Keratinocyte (primary cell): Measurements from ENCODE around the gene TNFRSF25. TPM values are rescaled to one million over a fixed set of nuclear protein-coding genes. Genes with fewer than 3 reads are reported as not detected.

Experiments
- DNase-seq: peaks from one replicate; pipeline ENCODE4 v3.0.0-alpha.2; 2011; ENCODE audit warnings: low read depth, missing footprints, low spot score
- FAIRE-seq: peaks from 2 replicates; lab custom pipeline; 2011; peaks lifted over from hg19 to GRCh38; lab: Jason Lieb, UNC
- H2AFZ ChIP-seq: 2 replicates; pipeline ENCODE4 v1.6.0; 2012; ENCODE audit warnings: low read length, control low read depth, inconsistent platforms; ENCODE audit not compliant: control insufficient read depth
- H3K27ac ChIP-seq: 2 replicates; pipeline ENCODE4 v1.5.1; 2011; ENCODE audit warnings: low read length; ENCODE audit not compliant: control insufficient read depth, insufficient read depth
- H3K27me3 ChIP-seq: 3 replicates; pipeline ENCODE4 v1.6.0; 2011; ENCODE audit warnings: low read length; ENCODE audit not compliant: control insufficient read depth, insufficient read depth; ENCODE audit errors: extremely low read depth
- H3K36me3 ChIP-seq, 2 experiments: 2 replicates in 1 of 2; 3 replicates in 1 of 2; pipeline ENCODE4 v1.5.1; 2011; ENCODE audit warnings: low read length in 2 of 2, mild to moderate bottlenecking in 1 of 2; ENCODE audit not compliant: control insufficient read depth in 2 of 2, insufficient read depth in 2 of 2; ENCODE audit errors: extremely low read depth in 1 of 2
- H3K4me1 ChIP-seq: 3 replicates; pipeline ENCODE4 v1.5.1; 2011; ENCODE audit warnings: low read length; ENCODE audit not compliant: control insufficient read depth, insufficient read depth; ENCODE audit errors: extremely low read depth
- H3K4me2 ChIP-seq: 3 replicates; pipeline ENCODE4 v1.6.0; 2011; ENCODE audit warnings: low read depth, low read length; ENCODE audit not compliant: control insufficient read depth, insufficient read depth; ENCODE audit errors: extremely low read depth
- H3K4me3 ChIP-seq, 3 experiments: fragments of 200-600 bp in 1 of 3; sonication (generic) in 1 of 3; 2 replicates in 2 of 3; 3 replicates in 1 of 3; pipeline ENCODE4 v1.5.1; 2011 to 2016; ENCODE audit warnings: low read length in 3 of 3, mild to moderate bottlenecking in 3 of 3, control low read depth in 2 of 3, inconsistent platforms in 1 of 3, low read depth in 1 of 3, mixed read lengths in 1 of 3, mixed run types in 1 of 3, moderate library complexity in 1 of 3; ENCODE audit not compliant: control insufficient read depth in 2 of 3, insufficient read depth in 2 of 3; ENCODE audit errors: extremely low read depth in 1 of 3
- H3K79me2 ChIP-seq: 2 replicates; pipeline ENCODE4 v1.6.0; 2012; ENCODE audit warnings: low read length; ENCODE audit not compliant: control insufficient read depth, insufficient read depth
- H3K9ac ChIP-seq: 3 replicates; pipeline ENCODE4 v1.6.0; 2011; ENCODE audit warnings: low read length; ENCODE audit not compliant: control insufficient read depth, insufficient read depth; ENCODE audit errors: extremely low read depth
- H3K9me1 ChIP-seq: 3 replicates; pipeline ENCODE4 v1.6.0; 2011; ENCODE audit warnings: low read length; ENCODE audit not compliant: control insufficient read depth, insufficient read depth; ENCODE audit errors: extremely low read depth
- H3K9me3 ChIP-seq: 2 replicates; pipeline ENCODE4 v1.5.1; 2012; ENCODE audit warnings: low read depth, low read length; ENCODE audit not compliant: control insufficient read depth
- H4K20me1 ChIP-seq: 3 replicates; pipeline ENCODE4 v1.6.0; 2011; ENCODE audit warnings: low read length; ENCODE audit not compliant: control insufficient read depth, insufficient read depth; ENCODE audit errors: extremely low read depth
- EZH2 ChIP-seq: IDR thresholded peaks from one replicate; pipeline ENCODE4 v1.6.1; 2012; ENCODE audit warnings: inconsistent platforms, mild to moderate bottlenecking, low read length, moderate library complexity
- dilution Hi-C: fragments of 300-500 bp; cut with MboI; formaldehyde crosslinking; loops from one replicate; pipeline ENCODE4 v1.7.0; 2020; ENCODE audit warnings: low sequenced_read_pairs; ENCODE audit not compliant: extremely low pct_ligation_motif_present
- polyA plus RNA-seq, 5 experiments: library from polyadenylated mRNA; depleted of rRNA in 3 of 5; stranded (reverse) in 3 of 5; stranded (forward) in 1 of 5; unstranded in 1 of 5; fragments of >200 nt; gene quantifications; 1 replicate in 1 of 5; 2 replicates in 3 of 5; 3 replicates in 1 of 5; pipeline versions ENCODE4 v1.2.1 to v1.2.3, GENCODE V29; 2011 to 2012; ENCODE audit warnings: missing spikeins in 2 of 5, low read depth in 1 of 5, low replicate concordance in 1 of 5
- TF ChIP-seq, protein P1 (sequence below), 3 experiments: IDR thresholded peaks in 1 of 3; conservative IDR thresholded peaks in 1 of 3; optimal IDR thresholded peaks in 1 of 3; 2 replicates in 2 of 3; 3 replicates in 1 of 3; pipeline versions ENCODE3 to v1.5.1; 2011; ENCODE audit warnings: low read length in 3 of 3, mild to moderate bottlenecking in 3 of 3, moderate library complexity in 2 of 3, control low read depth in 1 of 3, inconsistent platforms in 1 of 3; ENCODE audit not compliant: insufficient read depth in 2 of 3; ENCODE audit errors: extremely low read depth in 1 of 3

The TNFRSF25 gene
- polyA plus RNA-seq, 1 donor (not counting 4 experiments of a cell fraction or from before 2014, with no cell fraction given): 12.4 TPM

DNA sequence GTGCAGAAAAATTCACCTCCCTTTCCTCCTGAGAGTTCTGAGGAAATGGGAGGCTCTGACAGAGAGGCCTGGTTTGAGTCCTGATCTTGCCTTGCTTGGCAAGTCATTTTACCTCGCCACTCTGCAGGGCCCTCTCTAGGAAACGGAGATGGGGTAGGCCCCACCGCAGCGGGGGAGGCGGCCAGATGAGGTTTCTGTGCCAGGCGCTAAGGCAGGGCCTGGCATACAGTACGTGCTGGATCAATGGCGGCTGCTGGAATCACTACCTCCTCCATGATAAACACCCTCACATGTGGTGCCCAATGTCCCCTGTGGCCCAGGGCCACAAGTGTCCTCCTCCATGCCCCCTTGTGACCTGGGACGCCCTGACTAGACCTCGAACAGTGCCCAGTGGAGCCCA, 26.0 kb upstream of the TNFRSF25 start:
- Histone ChIP-seq H3K9me1 (no peaks in the 10 kb centered on the region), H3K4me1 (peaks cover 60% of the 10 kb centered on the region), H3K4me2 (peak overlapping the region; percentile 99), H3K4me3 (peak overlapping the region in 2 of 3 experiments; percentile 87 to 94), H3K27ac (peak overlapping the region; percentile 100), H3K9me3 (no peaks in the 10 kb centered on the region), H3K27me3 (no peaks in the 10 kb centered on the region), H3K9ac (peak overlapping the region; percentile 100), H3K36me3 (peaks cover 4 to 10% of the 10 kb centered on the region in 2 experiments), H3K79me2 (peaks cover 9% of the 10 kb centered on the region), H4K20me1 (no peaks in the 10 kb centered on the region), H2AFZ (peak overlapping the region; percentile 41)
- dilution Hi-C loops: no loop called here
- DNase-seq (no peak), FAIRE-seq (peak; percentile 9)
- TF ChIP-seq, protein P1, sequence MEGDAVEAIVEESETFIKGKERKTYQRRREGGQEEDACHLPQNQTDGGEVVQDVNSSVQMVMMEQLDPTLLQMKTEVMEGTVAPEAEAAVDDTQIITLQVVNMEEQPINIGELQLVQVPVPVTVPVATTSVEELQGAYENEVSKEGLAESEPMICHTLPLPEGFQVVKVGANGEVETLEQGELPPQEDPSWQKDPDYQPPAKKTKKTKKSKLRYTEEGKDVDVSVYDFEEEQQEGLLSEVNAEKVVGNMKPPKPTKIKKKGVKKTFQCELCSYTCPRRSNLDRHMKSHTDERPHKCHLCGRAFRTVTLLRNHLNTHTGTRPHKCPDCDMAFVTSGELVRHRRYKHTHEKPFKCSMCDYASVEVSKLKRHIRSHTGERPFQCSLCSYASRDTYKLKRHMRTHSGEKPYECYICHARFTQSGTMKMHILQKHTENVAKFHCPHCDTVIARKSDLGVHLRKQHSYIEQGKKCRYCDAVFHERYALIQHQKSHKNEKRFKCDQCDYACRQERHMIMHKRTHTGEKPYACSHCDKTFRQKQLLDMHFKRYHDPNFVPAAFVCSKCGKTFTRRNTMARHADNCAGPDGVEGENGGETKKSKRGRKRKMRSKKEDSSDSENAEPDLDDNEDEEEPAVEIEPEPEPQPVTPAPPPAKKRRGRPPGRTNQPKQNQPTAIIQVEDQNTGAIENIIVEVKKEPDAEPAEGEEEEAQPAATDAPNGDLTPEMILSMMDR (optimal IDR thresholded peaks at IDR 0.05 in 1 of 3, IDR thresholded peaks at IDR 0.05 in 1 of 3, conservative IDR thresholded peaks at IDR 0.05 in 1 of 3; ENCODE audit: extremely low read depth in 1 of 3, insufficient read depth in 2 of 3, low read length in 3 of 3): no peak
- TF ChIP-seq EZH2: no peak

- DNase-seq (peak; percentile 95), FAIRE-seq (peak; percentile 96)
- Histone ChIP-seq H3K4me2 (peak within 1 kb of the TSS; percentile 99), H3K4me1 (peaks cover 64% of the 10 kb centered on the region), H3K9me3 (no peaks in the 10 kb centered on the region), H3K27me3 (no peaks in the 10 kb centered on the region), H3K36me3 (peaks cover 4 to 10% of the 10 kb centered on the region in 2 experiments), H3K4me3 (peak within 1 kb of the TSS; percentile 54 to 94 (median 87)), H3K9me1 (no peaks in the 10 kb centered on the region), H3K27ac (peak within 1 kb of the TSS; percentile 100), H3K9ac (peak within 1 kb of the TSS; percentile 100), H2AFZ (peak within 1 kb of the TSS; percentile 41), H3K79me2 (peaks cover 13% of the 10 kb centered on the region), H4K20me1 (no peaks in the 10 kb centered on the region)
- TF ChIP-seq EZH2: no peak
- TF ChIP-seq, protein P1 (optimal IDR thresholded peaks at IDR 0.05 in 1 of 3, IDR thresholded peaks at IDR 0.05 in 1 of 3, conservative IDR thresholded peaks at IDR 0.05 in 1 of 3; ENCODE audit: extremely low read depth in 1 of 3, insufficient read depth in 2 of 3, low read length in 3 of 3): no peak
- dilution Hi-C loops: no loop called here
These were observed 25.5 kb upstream of the TNFRSF25 start, which contains the start of gene PLEKHG5 for GRCh38 chr1:6491480-6491962. Gene PLEKHG5, minus strand, starts transcription at chr1:6491667. Its CDS starts 14,096 bp downstream, at chr1:6477571.
